ENCODE data around the gene DCUN1D1.

DNA sequence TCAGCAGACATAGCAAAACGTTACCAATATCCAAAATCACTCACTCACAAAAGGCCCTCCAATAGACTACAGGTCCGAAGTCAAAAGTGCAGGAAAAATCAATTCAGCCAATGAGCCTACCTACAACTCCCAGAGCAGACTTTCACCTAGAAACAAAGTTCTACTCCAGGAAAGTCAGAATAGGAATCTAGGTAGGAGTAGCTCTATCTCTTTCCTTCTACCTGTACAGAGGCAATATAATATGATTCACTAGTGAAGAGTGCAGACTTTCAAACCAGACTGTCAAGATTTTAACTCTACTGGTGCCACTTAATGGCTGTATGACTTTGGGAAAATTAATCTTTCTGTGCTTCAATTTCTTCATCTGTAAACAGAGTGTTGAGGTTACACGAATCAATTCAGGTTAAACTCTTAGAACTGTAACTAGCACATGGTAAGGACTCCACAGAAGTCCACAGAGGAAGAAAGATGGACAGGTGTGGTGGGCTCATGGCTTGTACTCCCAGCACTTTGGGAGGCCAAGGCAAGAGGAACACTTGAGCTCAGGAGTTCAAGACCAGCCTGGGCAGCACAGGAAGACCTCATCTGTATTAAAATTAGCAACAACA is 9.4 kb downstream of the DCUN1D1 start:
- no peak for TF ChIP-seq ESRRA (IDR thresholded peaks at IDR 0.05; ENCODE audit: low read length)
- TF ChIP-seq GABPA (IDR thresholded peaks at IDR 0.05; ENCODE audit: low read depth), result no peak
- no peak for TF ChIP-seq CHD1 (IDR thresholded peaks at IDR 0.05; ENCODE audit: low read depth, low read length)
- TF ChIP-seq, protein P1, sequence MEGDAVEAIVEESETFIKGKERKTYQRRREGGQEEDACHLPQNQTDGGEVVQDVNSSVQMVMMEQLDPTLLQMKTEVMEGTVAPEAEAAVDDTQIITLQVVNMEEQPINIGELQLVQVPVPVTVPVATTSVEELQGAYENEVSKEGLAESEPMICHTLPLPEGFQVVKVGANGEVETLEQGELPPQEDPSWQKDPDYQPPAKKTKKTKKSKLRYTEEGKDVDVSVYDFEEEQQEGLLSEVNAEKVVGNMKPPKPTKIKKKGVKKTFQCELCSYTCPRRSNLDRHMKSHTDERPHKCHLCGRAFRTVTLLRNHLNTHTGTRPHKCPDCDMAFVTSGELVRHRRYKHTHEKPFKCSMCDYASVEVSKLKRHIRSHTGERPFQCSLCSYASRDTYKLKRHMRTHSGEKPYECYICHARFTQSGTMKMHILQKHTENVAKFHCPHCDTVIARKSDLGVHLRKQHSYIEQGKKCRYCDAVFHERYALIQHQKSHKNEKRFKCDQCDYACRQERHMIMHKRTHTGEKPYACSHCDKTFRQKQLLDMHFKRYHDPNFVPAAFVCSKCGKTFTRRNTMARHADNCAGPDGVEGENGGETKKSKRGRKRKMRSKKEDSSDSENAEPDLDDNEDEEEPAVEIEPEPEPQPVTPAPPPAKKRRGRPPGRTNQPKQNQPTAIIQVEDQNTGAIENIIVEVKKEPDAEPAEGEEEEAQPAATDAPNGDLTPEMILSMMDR (IDR thresholded peaks at IDR 0.05 in 2 of 3, conservative IDR thresholded peaks at IDR 0.05 in 1 of 3; ENCODE audit: control insufficient read depth in 2 of 3, extremely low read depth in 1 of 3, insufficient read depth in 1 of 3, low read depth in 3 of 3, low read length in 3 of 3), result no peak
- TF ChIP-seq NR2C2 (IDR thresholded peaks at IDR 0.05; ENCODE audit: borderline replicate concordance, control insufficient read depth, insufficient read length, low read depth), result no peak
